HL-60 (cell line): ENCODE results near the gene BCDIN3D.

Experiments
- DNase-seq, 2 experiments: peaks; one replicate each; pipeline ENCODE4 v3.0.0-alpha.2; 2010 to 2020; ENCODE audit warnings: low read depth in 1 of 2, low spot score in 1 of 2
- H3K27ac ChIP-seq: fragments of 250-450 bp; sonication (Bioruptor Pico); replicated peaks from 2 replicates; pipeline ENCODE4 v1.5.1; 2020; ENCODE audit warnings: mild to moderate bottlenecking, moderate library complexity
- H3K27me3 ChIP-seq: fragments of 250-450 bp; sonication (Bioruptor Pico); 2 replicates; pipeline ENCODE4 v1.5.1; 2021; ENCODE audit warnings: mild to moderate bottlenecking, moderate library complexity; ENCODE audit not compliant: insufficient read depth, poor library complexity, severe bottlenecking
- H3K4me3 ChIP-seq: replicated peaks from 2 replicates; pipeline ENCODE4 v1.5.1; 2011; ENCODE audit warnings: mild to moderate bottlenecking, control low read depth, low read length; ENCODE audit not compliant: insufficient read depth
- GABPA ChIP-seq: IDR thresholded peaks from 2 replicates; pipeline ENCODE4 v1.6.1; 2012; ENCODE audit warnings: low read depth
- POLR2AphosphoS5 ChIP-seq: IDR thresholded peaks from 2 replicates; pipeline ENCODE4 v1.6.1; 2012; ENCODE audit warnings: low read depth
- SPI1 ChIP-seq: IDR thresholded peaks from 2 replicates; pipeline ENCODE4 v1.6.1; 2012; ENCODE audit warnings: low read depth, mild to moderate bottlenecking, borderline replicate concordance
- TF ChIP-seq, protein P1 (sequence below): IDR thresholded peaks from one replicate; pipeline ENCODE4 v1.5.1; 2011; ENCODE audit warnings: low read length, control low read depth, inconsistent platforms; ENCODE audit not compliant: insufficient read depth
- TF ChIP-seq, protein P2 (sequence below): IDR thresholded peaks from 2 replicates; pipeline ENCODE4 v1.6.1; 2012; ENCODE audit warnings: low read depth; ENCODE audit not compliant: insufficient replicate concordance

BCDIN3D gene

GRCh38 chr12:49867570-49868341 is 24.9 kb upstream of the BCDIN3D start:
- H3K4me3 ChIP-seq: no peak overlapping the region
- H3K27me3 ChIP-seq: peaks cover 3% of the 10 kb centered on the region
- no peak for DNase-seq
- H3K27ac ChIP-seq: no peak overlapping the region
- TF ChIP-seq POLR2AphosphoS5: no peak
- no peak for TF ChIP-seq GABPA
- TF ChIP-seq, protein P1, sequence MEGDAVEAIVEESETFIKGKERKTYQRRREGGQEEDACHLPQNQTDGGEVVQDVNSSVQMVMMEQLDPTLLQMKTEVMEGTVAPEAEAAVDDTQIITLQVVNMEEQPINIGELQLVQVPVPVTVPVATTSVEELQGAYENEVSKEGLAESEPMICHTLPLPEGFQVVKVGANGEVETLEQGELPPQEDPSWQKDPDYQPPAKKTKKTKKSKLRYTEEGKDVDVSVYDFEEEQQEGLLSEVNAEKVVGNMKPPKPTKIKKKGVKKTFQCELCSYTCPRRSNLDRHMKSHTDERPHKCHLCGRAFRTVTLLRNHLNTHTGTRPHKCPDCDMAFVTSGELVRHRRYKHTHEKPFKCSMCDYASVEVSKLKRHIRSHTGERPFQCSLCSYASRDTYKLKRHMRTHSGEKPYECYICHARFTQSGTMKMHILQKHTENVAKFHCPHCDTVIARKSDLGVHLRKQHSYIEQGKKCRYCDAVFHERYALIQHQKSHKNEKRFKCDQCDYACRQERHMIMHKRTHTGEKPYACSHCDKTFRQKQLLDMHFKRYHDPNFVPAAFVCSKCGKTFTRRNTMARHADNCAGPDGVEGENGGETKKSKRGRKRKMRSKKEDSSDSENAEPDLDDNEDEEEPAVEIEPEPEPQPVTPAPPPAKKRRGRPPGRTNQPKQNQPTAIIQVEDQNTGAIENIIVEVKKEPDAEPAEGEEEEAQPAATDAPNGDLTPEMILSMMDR: no peak
- no peak for TF ChIP-seq SPI1
- TF ChIP-seq, protein P2, sequence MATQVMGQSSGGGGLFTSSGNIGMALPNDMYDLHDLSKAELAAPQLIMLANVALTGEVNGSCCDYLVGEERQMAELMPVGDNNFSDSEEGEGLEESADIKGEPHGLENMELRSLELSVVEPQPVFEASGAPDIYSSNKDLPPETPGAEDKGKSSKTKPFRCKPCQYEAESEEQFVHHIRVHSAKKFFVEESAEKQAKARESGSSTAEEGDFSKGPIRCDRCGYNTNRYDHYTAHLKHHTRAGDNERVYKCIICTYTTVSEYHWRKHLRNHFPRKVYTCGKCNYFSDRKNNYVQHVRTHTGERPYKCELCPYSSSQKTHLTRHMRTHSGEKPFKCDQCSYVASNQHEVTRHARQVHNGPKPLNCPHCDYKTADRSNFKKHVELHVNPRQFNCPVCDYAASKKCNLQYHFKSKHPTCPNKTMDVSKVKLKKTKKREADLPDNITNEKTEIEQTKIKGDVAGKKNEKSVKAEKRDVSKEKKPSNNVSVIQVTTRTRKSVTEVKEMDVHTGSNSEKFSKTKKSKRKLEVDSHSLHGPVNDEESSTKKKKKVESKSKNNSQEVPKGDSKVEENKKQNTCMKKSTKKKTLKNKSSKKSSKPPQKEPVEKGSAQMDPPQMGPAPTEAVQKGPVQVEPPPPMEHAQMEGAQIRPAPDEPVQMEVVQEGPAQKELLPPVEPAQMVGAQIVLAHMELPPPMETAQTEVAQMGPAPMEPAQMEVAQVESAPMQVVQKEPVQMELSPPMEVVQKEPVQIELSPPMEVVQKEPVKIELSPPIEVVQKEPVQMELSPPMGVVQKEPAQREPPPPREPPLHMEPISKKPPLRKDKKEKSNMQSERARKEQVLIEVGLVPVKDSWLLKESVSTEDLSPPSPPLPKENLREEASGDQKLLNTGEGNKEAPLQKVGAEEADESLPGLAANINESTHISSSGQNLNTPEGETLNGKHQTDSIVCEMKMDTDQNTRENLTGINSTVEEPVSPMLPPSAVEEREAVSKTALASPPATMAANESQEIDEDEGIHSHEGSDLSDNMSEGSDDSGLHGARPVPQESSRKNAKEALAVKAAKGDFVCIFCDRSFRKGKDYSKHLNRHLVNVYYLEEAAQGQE: no peak

DNA sequence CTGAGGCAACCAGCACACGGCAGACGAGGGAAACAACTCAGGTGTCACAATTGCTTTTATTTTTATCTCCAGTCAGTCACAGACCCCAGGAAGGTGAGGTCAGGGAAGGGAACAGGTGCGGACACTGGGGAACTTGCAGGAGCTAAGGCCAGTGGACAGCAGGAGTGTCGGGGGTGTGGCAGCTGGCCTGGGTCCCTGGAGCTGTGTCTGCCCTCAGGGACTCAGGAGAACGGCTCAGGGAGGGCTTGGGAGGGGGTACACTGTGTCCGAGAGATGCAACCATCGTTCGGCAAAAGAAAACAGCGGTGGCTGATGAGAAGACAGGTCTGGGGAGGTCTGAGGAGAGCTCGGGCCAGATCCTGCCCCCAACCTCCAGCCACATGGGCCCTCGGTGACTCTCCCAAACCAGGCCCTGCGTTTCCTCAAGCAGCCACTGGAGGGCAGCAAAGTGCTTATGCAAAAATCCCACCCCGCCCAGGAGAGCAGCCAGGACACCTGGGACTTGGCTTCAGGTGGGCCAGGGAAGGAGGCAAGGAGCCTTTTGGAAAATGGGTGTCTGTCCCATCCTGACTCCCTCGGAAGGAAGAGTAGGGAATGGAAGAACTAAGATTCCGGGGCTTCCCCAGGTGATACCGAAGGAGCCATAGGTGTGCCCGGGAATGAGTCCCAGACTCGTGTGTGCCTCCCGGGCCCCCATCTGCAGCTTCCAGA is 24.1 kb upstream of the BCDIN3D start:
- Histone ChIP-seq H3K27me3 (peaks cover 3% of the 10 kb centered on the region), H3K27ac (no peak overlapping the region), H3K4me3 (no peak overlapping the region)
- TF ChIP-seq POLR2AphosphoS5 (no peak), SPI1 (no peak), GABPA (no peak)
- TF ChIP-seq, protein P2: no peak
- TF ChIP-seq, protein P1: peak; percentile 90
- peak in 1 of 2 experiments; percentile 61 for DNase-seq

GRCh38 chr12:49865782-49866135 is 22.9 kb upstream of the BCDIN3D start:
- Histone ChIP-seq H3K27me3 (peaks cover 3% of the 10 kb centered on the region), H3K4me3 (no peak overlapping the region), H3K27ac (no peak overlapping the region)
- DNase-seq: no peak
- TF ChIP-seq SPI1 (no peak), POLR2AphosphoS5 (no peak), GABPA (no peak)
- TF ChIP-seq, protein P2: no peak
- TF ChIP-seq, protein P1: no peak
